Fibroblast of the aortic adventitia (primary cell): Measurements from ENCODE around the gene POLR2L. TPM values are rescaled to one million over a fixed set of nuclear protein-coding genes. Genes with fewer than 3 reads are reported as not detected.

Experiments
- DNase-seq: peaks from one replicate; pipeline ENCODE4 v3.0.0-alpha.2; 2010; ENCODE audit warnings: low read depth
- H3K4me3 ChIP-seq: 2 replicates; pipeline ENCODE4 v1.5.1; 2011; ENCODE audit warnings: low read depth, mild to moderate bottlenecking, control low read depth, low read length, moderate library complexity
- CTCF ChIP-seq: IDR thresholded peaks from 2 replicates; pipeline ENCODE4 v1.5.1; 2011; ENCODE audit warnings: mild to moderate bottlenecking, low read length, control low read depth, inconsistent platforms; ENCODE audit not compliant: insufficient read depth
- total RNA-seq: library from RNA; depleted of rRNA; stranded (reverse); fragments of >200 nt; gene quantifications from 2 replicates; pipeline ENCODE4 v1.2.3, GENCODE V29; 2012; ENCODE audit warnings: low replicate concordance

The POLR2L gene
- 61.7 and 135 TPM in 2 replicates for total RNA-seq

- DNase-seq: peak; percentile 85
- TF ChIP-seq CTCF: no peak
- H3K4me3 ChIP-seq: peak within 1 kb of the TSS; percentile 95
These were observed at the start of gene POLR2L, which contains the start of gene TSPAN4 for GRCh38 chr11:842370-843002. TSS of gene POLR2L (minus strand) at chr11:842529. CDS start at chr11:842508, 21 bp downstream. TSS of gene TSPAN4 (plus strand) at chr11:842852. CDS start at chr11:850305, 7,453 bp downstream.

- DNase-seq: no peak
- H3K4me3 ChIP-seq: no peak overlapping the region
- no peak for TF ChIP-seq CTCF
These were observed 48.6 kb upstream of the POLR2L start for GRCh38 chr11:890794-891540.

- no peak for DNase-seq
- no peak for TF ChIP-seq CTCF
- H3K4me3 ChIP-seq: no peak overlapping the region
These were observed 47.6 kb upstream of the POLR2L start for GRCh38 chr11:889687-890475.

- H3K4me3 ChIP-seq: no peak overlapping the region
- no peak for TF ChIP-seq CTCF
These were observed 46.9 kb upstream of the POLR2L start for GRCh38 chr11:889257-889656.

GRCh38 chr11:888310-889212 is 46.2 kb upstream of the POLR2L start:
- H3K4me3 ChIP-seq: no peak overlapping the region
- no peak for TF ChIP-seq CTCF
- no peak for DNase-seq

More at GRCh38 chr11:889257-889656, 46.9 kb upstream of the POLR2L start:
- DNase-seq: no peak

- H3K4me3 ChIP-seq: no peak overlapping the region
- TF ChIP-seq CTCF: no peak
- no peak for DNase-seq
These were observed 45.3 kb upstream of the POLR2L start for GRCh38 chr11:887589-887988.
